GM19467 (cell line): ENCODE data around the gene HDAC9.
"Not testable (repeated sequence)": the region's sequence is repeated elsewhere in the genome, so short reads cannot be mapped to it uniquely, and the experiment has no call there.

Source experiments
- ATAC-seq: cut with Tn5 transposase; IDR thresholded peaks from one replicate; pipeline ENCODE4 v1.9.1; 2021; ENCODE audit warnings: mild to moderate bottlenecking, moderate library complexity; ENCODE audit not compliant: unreplicated experiment

HDAC9 gene

GRCh38 chr7:18702071-18702829 lies 206.7 kb downstream of the HDAC9 start:
- no peak for ATAC-seq

DNA sequence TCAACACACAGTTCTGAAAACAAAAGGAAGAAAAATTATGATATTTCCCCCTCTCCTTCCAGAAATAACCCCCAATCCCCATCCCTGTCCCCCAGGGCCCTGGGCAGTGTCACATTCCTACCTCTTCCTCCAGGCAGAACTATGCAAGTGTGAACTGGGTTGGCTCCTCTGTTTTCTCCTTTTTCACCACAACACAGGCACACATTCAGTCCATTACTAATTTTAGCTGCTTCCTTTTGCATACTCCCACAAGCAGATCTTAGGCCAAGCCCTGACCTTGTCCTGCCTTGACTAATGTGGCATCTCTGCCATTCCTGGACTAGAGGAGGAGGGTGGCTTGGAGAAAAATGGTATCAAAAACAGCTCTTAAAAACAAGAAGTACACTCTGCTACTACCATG lies 208.1 kb downstream of the HDAC9 start:
- no peak for ATAC-seq

GRCh38 chr7:18706670-18707069 lies 211.1 kb downstream of the HDAC9 start:
- no peak for ATAC-seq

GRCh38 chr7:18708204-18708603 lies 212.7 kb downstream of the HDAC9 start:
- no peak for ATAC-seq

DNA sequence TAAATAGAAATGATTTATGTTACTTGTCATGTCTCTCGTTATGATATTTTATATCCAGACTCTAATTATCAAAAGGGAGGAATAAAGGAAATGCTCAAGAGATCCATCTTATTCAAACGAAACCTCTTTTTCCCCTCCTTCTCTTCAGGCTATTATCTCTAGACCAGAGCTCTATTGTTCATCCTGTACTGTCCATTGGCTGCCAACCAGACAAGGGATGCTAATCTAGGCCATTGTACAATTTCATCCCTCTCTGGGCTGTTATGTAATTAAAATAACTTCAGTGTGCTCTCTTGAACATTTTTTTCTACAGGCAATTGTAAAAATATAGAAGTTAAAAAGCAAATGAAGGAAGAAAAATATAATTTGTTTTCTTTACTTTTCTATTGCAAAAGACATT lies 220.4 kb downstream of the HDAC9 start:
- ATAC-seq = no peak

- no peak for ATAC-seq
Measured at GRCh38 chr7:18721429-18721828, 225.9 kb downstream of the HDAC9 start.

DNA sequence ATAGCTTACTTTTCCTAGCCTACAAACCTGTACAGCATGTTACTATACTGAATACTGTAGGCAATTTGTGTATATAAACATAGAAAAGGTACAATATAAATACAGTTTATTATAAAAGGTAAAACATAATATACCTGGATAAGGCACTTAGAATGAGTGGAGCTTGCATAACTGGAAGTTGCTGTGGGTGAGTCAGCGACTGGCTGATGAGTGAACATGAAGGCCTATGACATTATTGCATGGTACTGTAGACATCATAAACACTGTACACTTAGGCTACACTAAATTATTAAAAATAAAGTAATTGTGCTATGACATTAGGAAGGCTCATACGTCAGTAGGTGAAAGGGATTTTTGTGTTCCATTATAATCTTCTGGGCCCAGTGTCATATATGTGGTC lies 228.8 kb downstream of the HDAC9 start:
- no peak for ATAC-seq

DNA sequence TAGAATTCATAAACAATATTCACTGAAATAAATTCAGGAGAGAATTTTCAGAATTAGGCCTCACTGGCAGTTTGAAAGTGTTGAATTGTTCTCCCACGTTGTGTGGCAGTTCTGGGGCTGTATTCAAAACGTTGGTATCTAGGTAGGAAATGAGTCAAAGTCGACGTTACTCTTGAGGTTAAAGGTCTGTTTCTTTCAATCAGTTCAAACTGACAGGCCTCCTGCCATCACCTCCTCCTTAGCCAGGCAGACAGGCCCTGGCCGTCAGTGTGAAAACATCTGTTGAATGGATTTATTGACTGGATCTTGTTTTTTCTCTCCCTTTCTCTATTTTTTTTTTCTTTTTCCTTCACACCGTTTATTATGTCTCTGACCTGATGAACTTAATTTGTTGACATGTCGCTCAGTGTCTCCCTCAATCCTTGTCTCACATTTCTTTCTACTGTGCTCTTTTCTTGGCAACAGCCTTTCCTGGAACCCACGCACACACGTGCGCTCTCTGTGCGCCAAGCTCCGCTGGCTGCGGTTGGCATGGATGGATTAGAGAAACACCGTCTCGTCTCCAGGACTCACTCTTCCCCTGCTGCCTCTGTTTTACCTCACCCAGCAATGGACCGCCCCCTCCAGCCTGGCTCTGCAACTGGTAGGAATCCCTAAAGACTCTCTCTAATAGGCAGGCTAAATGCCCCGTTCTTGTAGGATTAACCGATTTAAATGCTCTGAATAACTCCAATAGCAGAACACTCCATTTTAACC lies 231.7 kb downstream of the HDAC9 start:
- ATAC-seq = no peak

DNA sequence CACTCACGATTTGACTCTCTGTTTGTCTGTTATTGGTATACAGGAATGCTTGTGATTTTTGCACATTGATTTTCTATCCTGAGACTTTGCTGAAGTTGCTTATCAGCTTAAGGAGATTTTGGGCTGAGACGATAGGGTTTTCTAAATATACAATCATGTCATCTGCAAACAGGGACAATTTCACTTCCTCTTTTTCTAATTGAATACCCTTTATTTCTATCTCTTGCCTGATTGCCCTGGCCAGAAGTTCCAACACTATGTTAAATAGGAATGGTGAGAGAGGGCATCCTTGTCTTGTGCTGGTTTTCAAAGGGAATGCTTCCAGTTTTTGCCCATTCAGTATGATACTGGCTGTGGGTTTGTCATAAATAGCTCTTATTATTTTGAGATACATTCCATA lies 240.5 kb downstream of the HDAC9 start:
- ATAC-seq = not testable (repeated sequence)

DNA sequence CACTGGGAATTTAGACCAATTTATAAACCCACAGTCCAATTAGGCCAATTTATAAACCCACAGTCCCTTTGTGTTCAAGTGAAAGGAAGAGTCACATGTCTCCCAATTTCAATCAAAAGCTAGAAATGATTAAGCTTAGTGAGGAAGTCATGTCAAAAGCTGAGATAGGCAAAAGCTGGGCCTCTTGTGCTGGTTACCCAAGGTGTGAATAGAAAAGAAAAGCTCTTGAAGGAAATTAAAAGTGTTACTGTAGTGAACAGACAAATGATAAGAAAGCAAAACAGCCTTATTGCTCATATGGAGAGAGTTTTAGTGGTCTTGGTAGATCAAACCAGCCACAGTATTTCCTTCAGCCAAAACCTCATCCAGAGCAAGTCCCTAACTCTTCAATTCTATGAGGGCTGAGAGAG lies 245.0 kb downstream of the HDAC9 start:
- ATAC-seq = no peak

- no peak for ATAC-seq
Measured at GRCh38 chr7:18753972-18754610, 258.5 kb downstream of the HDAC9 start.

DNA sequence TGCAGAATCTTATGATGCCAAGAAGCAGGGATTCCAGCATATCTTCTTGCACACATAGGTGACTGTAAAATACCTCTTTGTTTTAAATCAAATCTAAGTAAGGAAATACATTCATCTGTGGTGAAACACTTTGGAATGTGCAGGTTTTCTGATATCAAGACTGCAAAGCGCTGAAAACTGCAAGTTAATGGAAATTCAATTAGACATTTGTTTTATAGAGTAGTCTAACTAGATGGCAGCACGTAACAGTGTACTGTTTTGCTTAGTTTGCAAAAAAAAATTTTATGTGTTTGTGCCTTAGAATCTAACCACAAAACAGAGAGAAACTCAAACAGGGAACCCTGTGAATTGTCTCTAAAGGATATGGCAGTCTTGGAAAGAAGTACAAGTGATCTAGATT lies 259.2 kb downstream of the HDAC9 start:
- ATAC-seq = no peak

DNA sequence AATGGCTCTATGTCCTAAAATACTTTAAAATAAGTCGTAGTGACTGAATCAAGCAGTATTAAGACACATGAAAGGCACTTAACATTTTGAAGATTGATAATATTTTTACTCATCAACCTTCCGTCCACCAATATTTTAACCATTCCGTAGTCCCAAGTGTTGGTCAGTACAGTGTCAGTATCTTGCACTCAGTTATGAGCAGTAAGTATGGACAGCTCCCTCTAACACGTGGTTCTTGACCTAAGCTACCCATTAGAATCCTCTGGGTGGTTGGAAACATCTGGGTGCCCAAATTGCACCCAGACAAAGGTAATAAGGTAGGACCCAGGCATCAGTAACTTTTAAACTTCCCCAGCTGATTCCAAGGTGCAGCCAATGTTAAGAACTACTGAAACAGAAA lies 260.2 kb downstream of the HDAC9 start:
- ATAC-seq = no peak

DNA sequence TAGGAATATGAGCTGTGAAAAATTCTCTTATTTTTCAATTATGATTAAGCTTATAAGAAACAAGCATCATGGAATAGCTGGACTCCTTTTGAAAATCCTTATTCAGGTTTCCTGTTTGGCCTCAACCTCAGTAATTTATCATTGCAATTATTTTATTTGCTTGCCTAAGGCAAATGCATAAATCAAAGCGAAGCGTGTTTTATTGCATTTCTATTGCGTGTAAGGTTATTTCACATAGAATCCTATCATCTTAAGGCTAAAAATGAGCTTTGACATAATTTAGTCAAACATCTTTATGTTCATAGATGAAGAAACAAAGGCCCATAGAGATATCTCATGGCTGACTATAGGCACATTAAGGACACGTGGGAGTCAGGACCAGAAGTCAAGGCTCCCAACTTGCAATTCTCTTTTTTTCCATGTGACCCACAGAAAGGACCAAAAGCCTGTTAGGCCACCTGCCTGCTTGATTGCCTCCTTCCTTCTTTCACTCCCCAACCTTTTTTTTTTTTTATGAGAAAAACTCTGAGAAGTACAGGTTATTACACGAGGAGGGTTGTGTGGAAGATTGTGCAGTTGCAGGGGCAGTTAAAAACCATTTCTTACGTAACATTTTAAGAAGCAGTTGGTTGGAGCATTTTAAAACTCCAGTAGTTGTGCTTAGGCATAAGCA lies 261.0 kb downstream of the HDAC9 start:
- ATAC-seq = no peak

- ATAC-seq = no peak
Measured at GRCh38 chr7:18760046-18760445, 264.5 kb downstream of the HDAC9 start.

DNA sequence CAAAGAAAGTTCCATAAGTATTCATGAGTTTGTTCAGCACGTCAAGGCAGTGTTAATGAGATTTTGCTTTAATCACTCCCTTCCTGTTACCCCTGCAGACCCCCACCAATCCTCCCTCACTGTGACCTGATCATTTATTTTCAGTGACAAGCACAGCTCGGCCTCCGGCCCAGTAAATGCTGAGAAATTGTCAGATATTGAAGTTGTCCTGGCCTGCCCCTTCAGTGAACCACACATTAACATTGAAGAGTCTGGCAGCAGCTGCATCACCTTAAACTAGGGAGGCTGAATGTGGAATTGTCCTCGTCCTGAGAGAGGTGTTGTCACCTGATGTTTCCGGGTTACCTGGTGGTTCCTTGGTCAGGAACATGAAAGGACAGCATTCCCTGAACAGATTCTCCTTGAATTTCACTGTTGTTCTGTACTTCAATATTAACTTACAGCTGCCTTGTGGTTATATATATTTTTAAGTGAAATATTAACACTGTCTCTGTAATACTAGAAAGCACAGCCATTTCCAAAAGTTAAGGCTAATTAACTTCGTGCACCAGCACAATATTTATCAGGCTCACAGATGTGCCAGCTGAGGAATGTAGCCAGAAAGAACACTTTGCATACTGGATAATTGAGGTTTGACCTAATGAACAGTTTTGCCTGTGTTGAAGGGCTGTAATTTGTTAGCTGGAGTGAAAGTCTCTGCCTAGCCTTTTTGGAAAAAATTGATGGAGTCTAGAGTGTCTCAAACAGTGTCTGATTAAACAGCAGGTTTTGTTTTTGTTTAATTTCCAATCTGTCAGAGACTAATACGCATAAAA lies 265.3 kb downstream of the HDAC9 start:
- no peak for ATAC-seq

DNA sequence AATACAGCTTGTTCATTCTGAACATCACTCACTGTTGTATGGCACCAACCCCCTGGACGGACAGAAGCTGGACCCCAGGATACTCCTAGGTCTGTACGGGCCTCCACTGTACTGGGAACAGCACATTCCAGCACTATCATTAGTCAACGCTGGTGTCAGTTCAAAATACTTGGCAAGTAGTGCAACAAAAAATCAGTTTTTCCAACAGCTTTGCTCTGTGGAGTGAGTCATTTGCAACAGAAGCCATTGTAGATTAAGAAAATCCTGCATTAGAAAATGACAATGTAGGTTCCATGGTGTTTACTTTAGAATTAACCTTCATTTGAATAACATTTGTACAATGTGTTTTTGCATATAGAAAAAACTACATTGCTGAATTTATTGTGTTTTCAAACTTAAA lies 266.6 kb downstream of the HDAC9 start:
- ATAC-seq = no peak

DNA sequence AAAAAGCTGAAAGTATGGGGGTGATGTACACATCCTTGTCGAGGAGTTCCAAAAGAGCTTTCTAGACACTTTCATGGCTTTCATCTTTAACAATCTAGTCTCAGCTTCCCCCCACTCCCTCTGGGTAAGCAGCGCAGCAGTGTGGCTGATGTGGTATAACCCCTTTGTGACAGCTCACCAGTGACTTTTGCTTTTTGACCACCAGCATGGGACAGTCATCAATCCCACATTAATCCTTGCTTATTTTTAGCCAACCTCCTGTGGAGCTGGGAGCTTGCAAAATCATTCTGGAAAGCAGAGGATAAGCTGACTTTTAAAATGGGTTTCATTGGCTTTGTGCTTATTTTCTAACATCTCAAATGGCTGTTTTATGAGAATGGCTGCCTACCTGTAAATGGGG lies 272.7 kb downstream of the HDAC9 start:
- no peak for ATAC-seq

- ATAC-seq = no peak
Measured at GRCh38 chr7:18770154-18770811, 274.7 kb downstream of the HDAC9 start.

DNA sequence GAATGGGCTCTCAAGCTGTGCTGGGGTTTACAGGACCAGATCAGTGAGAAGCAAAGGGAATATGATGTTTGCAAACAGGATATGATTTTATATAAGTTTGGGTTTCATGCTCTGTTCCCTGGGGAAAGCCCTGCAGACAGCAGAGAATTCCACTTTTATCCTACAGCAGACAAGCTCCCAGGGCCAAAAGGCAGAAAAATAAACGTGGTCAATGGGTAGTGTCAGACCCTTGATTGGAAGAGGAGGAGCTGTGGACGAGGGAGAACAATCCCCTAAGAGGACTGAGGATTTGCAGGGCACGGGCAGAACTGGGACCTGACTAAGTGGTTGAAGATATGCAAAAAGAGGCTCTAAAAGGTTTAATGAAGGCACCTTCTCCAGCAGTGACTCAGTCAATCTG lies 275.3 kb downstream of the HDAC9 start:
- ATAC-seq = no peak
